IPS-15b (cell line): ENCODE measurements around the gene PHLDA2.

Experiments
- H3K27me3 ChIP-seq: one replicate; pipeline ENCODE4 v1.6.1; 2013; ENCODE audit warnings: low read length; ENCODE audit not compliant: control insufficient read depth, insufficient read depth
- H3K36me3 ChIP-seq: one replicate; pipeline ENCODE4 v1.6.1; 2013; ENCODE audit warnings: low read length; ENCODE audit not compliant: control insufficient read depth, insufficient read depth
- H3K4me1 ChIP-seq: one replicate; pipeline ENCODE4 v1.6.1; 2013; ENCODE audit warnings: mild to moderate bottlenecking, low read length; ENCODE audit not compliant: control insufficient read depth, insufficient read depth
- H3K4me3 ChIP-seq: one replicate; pipeline ENCODE4 v1.5.1; 2013; ENCODE audit warnings: low read depth, low read length
- H3K9ac ChIP-seq: one replicate; pipeline ENCODE4 v1.6.1; 2013; ENCODE audit warnings: low read depth, mild to moderate bottlenecking, low read length
- H3K9me3 ChIP-seq: one replicate; pipeline ENCODE4 v1.6.1; 2013; ENCODE audit warnings: mild to moderate bottlenecking, low read length; ENCODE audit not compliant: control insufficient read depth, insufficient read depth

Gene PHLDA2

DNA sequence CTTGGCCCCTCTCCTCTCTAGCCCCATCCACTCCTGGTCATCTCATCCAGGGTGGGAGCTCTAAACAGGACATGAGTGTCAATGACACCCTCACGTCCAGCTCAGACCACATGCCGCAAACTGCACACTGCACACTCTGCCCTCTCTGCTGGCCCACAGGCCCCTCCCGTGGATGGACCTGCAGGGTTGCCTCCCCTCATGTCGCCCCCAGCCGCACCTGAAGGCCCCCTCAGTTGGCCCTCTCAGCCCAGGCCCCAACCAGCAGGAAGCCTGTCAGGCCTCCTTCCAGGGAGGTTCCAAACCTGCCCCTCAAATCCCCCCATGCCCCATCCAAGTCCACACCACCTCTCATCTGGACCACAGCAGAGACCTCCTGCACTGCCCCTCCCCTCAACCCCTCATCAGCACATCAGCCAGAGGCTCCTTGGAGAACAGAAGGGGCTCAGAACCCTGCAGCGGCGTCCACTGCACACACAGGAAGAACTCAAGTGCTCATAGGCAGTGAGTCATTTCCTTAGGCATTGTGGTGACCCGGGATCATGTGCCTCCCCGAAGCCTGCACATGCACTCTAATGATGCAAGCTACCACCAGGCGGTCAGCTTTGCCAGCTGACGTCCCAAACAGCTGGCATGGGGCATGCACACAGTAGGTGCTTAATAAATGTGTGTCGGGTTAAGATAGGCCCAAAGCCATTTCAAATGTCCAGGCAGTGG is 30.7 kb downstream of the PHLDA2 start:
- Histone ChIP-seq H3K9ac (no peak overlapping the region), H3K4me1 (peaks cover 4% of the 10 kb centered on the region), H3K36me3 (no peaks in the 10 kb centered on the region), H3K9me3 (no peaks in the 10 kb centered on the region), H3K27me3 (peaks cover 13% of the 10 kb centered on the region), H3K4me3 (no peak overlapping the region)

- H3K4me3 ChIP-seq: no peak overlapping the region
- H3K4me1 ChIP-seq: peaks cover 2% of the 10 kb centered on the region
- H3K9ac ChIP-seq: no peak overlapping the region
- H3K36me3 ChIP-seq: no peaks in the 10 kb centered on the region
- no peaks in the 10 kb centered on the region for H3K9me3 ChIP-seq
- peaks cover 13% of the 10 kb centered on the region for H3K27me3 ChIP-seq
Measured at GRCh38 chr11:2897048-2897447, 32.2 kb downstream of the PHLDA2 start.

DNA sequence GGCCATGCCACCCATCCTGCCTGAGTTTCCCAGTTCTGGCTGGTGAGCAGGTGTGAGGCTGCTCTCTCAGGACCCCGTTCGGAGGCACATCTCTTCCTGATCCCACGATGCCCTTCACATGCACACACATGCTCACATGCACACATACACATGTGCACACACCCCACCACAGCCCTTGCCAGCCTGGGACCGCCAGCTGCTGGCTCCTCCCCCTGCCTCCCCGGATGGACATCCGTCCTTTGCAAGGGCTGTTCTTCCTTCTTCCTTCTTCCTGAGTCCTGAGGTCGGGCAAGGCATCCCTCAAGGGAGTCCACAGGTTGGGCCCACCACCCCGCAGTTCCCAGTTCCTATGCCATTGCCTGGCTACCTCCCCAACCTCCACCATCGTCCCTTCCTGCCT is 33.2 kb downstream of the PHLDA2 start:
- Histone ChIP-seq H3K4me3 (no peak overlapping the region), H3K9me3 (no peaks in the 10 kb centered on the region), H3K27me3 (peaks cover 9% of the 10 kb centered on the region), H3K9ac (no peak overlapping the region), H3K4me1 (peaks cover 4% of the 10 kb centered on the region), H3K36me3 (no peaks in the 10 kb centered on the region)

- Histone ChIP-seq H3K4me1 (peaks cover 6% of the 10 kb centered on the region), H3K9me3 (no peaks in the 10 kb centered on the region), H3K9ac (no peak overlapping the region), H3K36me3 (no peaks in the 10 kb centered on the region), H3K4me3 (no peak overlapping the region), H3K27me3 (peaks cover 8% of the 10 kb centered on the region)
Measured at GRCh38 chr11:2893935-2894334, 35.3 kb downstream of the PHLDA2 start.

DNA sequence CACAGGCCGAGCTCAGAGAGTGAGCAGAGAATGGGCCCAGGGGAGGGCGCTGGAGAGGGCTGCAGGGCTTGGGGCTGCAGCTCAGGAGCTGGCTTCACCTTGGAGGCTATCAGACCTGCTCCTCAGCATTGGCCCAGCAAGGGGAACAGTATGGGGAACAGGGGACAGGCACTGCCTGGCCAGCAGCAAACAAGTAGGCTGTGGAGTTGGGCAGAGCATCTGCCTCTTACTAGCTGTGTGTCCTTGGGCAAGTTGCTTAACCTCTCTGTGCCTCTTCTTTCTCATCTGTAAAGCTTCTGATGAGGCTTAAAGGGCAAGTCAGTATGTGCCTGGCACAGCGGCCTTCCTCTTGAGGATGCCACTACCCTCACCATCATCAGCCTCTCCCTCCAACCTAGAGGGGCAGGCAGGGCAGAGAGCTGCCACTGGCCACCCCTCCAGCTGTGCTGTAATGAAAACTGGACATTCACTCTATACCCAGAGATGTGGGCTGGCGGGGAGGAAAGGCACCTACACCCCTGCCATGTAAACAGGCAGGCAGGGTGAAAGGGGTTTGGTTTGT is 36.2 kb downstream of the PHLDA2 start:
- H3K9me3 ChIP-seq: no peaks in the 10 kb centered on the region
- no peaks in the 10 kb centered on the region for H3K36me3 ChIP-seq
- peak overlapping the region; percentile 22 for H3K4me3 ChIP-seq
- peaks cover 11% of the 10 kb centered on the region for H3K27me3 ChIP-seq
- H3K4me1 ChIP-seq: peaks cover 6% of the 10 kb centered on the region
- H3K9ac ChIP-seq: no peak overlapping the region

GRCh38 chr11:2892215-2892966 is 36.8 kb downstream of the PHLDA2 start:
- no peaks in the 10 kb centered on the region for H3K36me3 ChIP-seq
- H3K4me1 ChIP-seq: peaks cover 6% of the 10 kb centered on the region
- H3K4me3 ChIP-seq: peak overlapping the region; percentile 41
- peaks cover 17% of the 10 kb centered on the region for H3K27me3 ChIP-seq
- H3K9me3 ChIP-seq: no peaks in the 10 kb centered on the region
- no peak overlapping the region for H3K9ac ChIP-seq

- no peak overlapping the region for H3K4me3 ChIP-seq
- H3K36me3 ChIP-seq: no peaks in the 10 kb centered on the region
- H3K4me1 ChIP-seq: peaks cover 8% of the 10 kb centered on the region
- H3K9ac ChIP-seq: no peak overlapping the region
- peaks cover 25% of the 10 kb centered on the region for H3K27me3 ChIP-seq
- no peaks in the 10 kb centered on the region for H3K9me3 ChIP-seq
Measured at GRCh38 chr11:2891326-2892214, 37.6 kb downstream of the PHLDA2 start.

GRCh38 chr11:2890466-2891294 is 38.5 kb downstream of the PHLDA2 start:
- Histone ChIP-seq H3K4me3 (no peak overlapping the region), H3K36me3 (no peaks in the 10 kb centered on the region), H3K9ac (no peak overlapping the region), H3K27me3 (peaks cover 29% of the 10 kb centered on the region), H3K9me3 (no peaks in the 10 kb centered on the region), H3K4me1 (peaks cover 8% of the 10 kb centered on the region)

- Histone ChIP-seq H3K9ac (no peak overlapping the region), H3K4me1 (peaks cover 8% of the 10 kb centered on the region), H3K9me3 (no peaks in the 10 kb centered on the region), H3K4me3 (no peak overlapping the region), H3K27me3 (peaks cover 29% of the 10 kb centered on the region), H3K36me3 (no peaks in the 10 kb centered on the region)
Measured at GRCh38 chr11:2889362-2890273, 39.6 kb downstream of the PHLDA2 start.

- no peaks in the 10 kb centered on the region for H3K9me3 ChIP-seq
- peaks cover 31% of the 10 kb centered on the region for H3K27me3 ChIP-seq
- no peaks in the 10 kb centered on the region for H3K36me3 ChIP-seq
- H3K4me3 ChIP-seq: no peak overlapping the region
- peaks cover 8% of the 10 kb centered on the region for H3K4me1 ChIP-seq
- no peak overlapping the region for H3K9ac ChIP-seq
Measured at GRCh38 chr11:2888266-2888968, 40.8 kb downstream of the PHLDA2 start.
